ENCODE results near the gene FBXO42.
"Not testable (repeated sequence)": the region's sequence is repeated elsewhere in the genome, so short reads cannot be mapped to it uniquely, and the experiment has no call there.

Gene FBXO42

DNA sequence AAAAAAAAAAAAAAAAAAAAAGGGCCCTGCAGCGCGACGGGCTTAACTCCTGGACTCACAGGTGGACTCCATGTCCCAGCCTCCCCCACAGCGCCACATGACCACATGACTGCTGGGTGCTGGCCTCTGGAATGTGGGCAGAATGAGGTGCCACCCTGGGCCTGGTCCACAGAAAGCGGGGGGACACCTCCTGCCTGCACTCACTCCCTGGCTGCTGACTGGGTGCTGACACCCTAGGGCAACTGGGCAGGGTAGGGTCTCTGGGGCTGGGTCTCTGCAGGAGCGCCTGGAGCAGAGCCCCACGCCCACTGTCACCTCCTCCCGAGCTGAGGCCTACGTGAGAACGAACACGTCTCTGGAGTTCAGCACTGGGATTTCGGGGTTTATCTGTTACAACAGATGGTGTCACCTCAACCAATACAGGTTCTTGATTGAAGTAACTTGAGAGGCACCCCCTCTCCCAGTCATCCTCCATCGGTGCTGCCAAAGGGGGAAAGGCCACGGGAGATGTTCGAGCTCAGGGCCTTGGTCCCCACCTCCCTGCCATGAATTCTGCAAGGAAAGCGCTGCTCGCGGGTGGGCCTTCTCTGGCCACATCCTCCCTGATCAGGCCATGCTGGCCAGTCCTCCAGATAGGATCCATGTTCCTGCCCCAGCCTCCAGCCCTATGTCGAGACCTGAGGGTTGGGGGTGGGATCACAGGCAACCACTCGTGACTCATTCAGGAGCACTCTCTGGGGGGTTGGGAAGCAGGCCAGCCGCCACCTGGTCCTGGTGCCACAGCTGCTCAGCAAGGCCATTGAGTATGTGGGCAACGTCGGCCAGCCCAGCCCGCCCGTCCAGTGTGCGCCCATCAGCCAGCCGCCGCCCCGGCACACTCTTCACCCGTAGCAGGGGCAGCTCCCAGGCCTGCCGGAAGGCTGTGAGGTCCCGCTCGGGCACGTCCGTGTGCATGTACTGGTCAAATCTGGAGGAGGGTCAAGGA lies 120.7 kb downstream of the FBXO42 start:
- TF ChIP-seq CTCF (IDR thresholded peaks at IDR 0.05; ENCODE audit: extremely low read depth, insufficient read depth, missing control alignments): no peak
- no peak for DNase-seq (ENCODE audit: low spot score)
- in situ Hi-C loops (cut with MboI; ENCODE audit: low pct_unique_long_range_greater_than_20kb, low sequenced_read_pairs, unreplicated experiment): loop anchor here (25.0 kb wide), 1 partner anchor 381 kb away; the partner anchor contains the start of gene NBPF1

DNA sequence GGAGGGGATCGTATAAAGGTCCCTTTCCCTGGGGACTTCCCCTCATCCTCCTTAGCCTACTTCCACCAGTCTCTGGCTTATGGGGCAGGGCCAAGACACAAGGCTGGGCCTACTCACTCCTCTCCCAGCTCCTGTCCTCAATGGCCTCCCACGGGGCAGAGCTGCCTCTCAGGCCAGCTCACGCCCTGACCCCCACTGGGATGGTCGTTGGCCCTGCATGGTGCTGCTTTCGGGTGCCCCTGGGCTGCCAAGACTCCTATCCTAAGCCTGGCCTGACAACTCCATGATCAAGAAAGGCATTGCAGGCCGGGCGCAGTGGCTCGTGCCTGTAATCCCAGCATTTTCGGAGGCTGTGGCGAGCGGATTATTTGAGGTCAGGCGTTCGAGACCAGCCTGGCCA lies 121.5 kb downstream of the FBXO42 start:
- in situ Hi-C loops (cut with MboI; ENCODE audit: low pct_unique_long_range_greater_than_20kb, low sequenced_read_pairs, unreplicated experiment): loop anchor here (25.0 kb wide), 1 partner anchor 382 kb away; the partner anchor contains the start of gene NBPF1
- no peak for DNase-seq (ENCODE audit: low spot score)
- TF ChIP-seq CTCF (IDR thresholded peaks at IDR 0.05; ENCODE audit: extremely low read depth, insufficient read depth, missing control alignments): no peak

GRCh38 chr1:16229976-16230740 lies 122.1 kb downstream of the FBXO42 start:
- in situ Hi-C loops (cut with MboI; ENCODE audit: low pct_unique_long_range_greater_than_20kb, low sequenced_read_pairs, unreplicated experiment): loop anchor here (25.0 kb wide), 1 partner anchor 382 kb away; the partner anchor contains the start of gene NBPF1
- no peak for DNase-seq (ENCODE audit: low spot score)
- no peak for TF ChIP-seq CTCF (IDR thresholded peaks at IDR 0.05; ENCODE audit: extremely low read depth, insufficient read depth, missing control alignments)

- DNase-seq (ENCODE audit: low spot score): no peak
- in situ Hi-C loops (cut with MboI; ENCODE audit: low pct_unique_long_range_greater_than_20kb, low sequenced_read_pairs, unreplicated experiment): loop anchor here (25.0 kb wide), 1 partner anchor 386 kb away; the partner anchor contains the start of gene NBPF1
Measured at GRCh38 chr1:16226490-16227179, 125.6 kb downstream of the FBXO42 start.

GRCh38 chr1:16226129-16226489 lies 126.2 kb downstream of the FBXO42 start:
- TF ChIP-seq CTCF (IDR thresholded peaks at IDR 0.05; ENCODE audit: extremely low read depth, insufficient read depth, missing control alignments): no peak
- no peak for DNase-seq (ENCODE audit: low spot score)
- in situ Hi-C loops (cut with MboI; ENCODE audit: low pct_unique_long_range_greater_than_20kb, low sequenced_read_pairs, unreplicated experiment): loop anchor here (25.0 kb wide), 1 partner anchor 386 kb away; the partner anchor contains the start of gene NBPF1

More at GRCh38 chr1:16226490-16227179, 125.6 kb downstream of the FBXO42 start:
- TF ChIP-seq CTCF (IDR thresholded peaks at IDR 0.05; ENCODE audit: extremely low read depth, insufficient read depth, missing control alignments): no peak

DNA sequence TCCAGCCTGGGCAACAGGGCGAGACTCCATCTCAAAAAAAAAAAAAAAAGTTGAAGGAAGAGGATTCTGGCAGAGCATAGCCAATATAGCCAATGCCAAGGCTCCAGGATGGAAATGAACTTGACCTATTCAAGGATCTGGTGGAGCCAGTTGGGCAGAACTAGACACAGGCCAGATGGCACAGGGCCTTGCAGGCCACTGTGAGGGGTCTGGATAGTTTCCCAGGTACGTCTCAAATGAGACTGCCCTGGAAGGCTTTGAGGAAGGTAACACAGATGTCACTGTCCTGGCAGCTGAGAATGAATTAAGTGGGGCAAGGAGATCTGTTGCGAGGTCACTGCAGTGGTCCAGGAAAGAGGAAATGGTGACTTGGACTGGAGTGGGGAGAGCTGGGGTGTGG lies 127.8 kb downstream of the FBXO42 start:
- in situ Hi-C loops (cut with MboI; ENCODE audit: low pct_unique_long_range_greater_than_20kb, low sequenced_read_pairs, unreplicated experiment): no loop called here
- TF ChIP-seq CTCF (IDR thresholded peaks at IDR 0.05; ENCODE audit: extremely low read depth, insufficient read depth, missing control alignments): no peak
- no peak for DNase-seq (ENCODE audit: low spot score)

DNA sequence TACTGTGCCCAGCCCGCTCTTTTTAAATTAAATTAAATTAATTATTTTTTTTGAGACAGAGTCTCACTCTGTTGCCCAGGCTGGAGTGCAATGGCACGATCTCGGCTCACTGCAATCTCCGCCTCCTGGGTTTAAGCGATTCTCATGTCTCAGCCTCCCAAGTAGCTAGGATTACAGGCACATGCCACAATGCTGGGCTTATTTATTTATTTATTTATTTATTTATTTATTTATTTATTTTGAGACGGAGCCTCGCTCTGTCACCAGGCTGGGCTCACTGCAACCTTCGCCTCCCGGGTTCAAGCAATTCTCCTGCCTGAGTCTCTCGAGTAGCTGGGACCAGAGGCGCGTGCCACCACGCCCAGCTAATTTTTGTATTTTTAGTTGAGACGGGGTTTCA lies 129.6 kb downstream of the FBXO42 start:
- DNase-seq (ENCODE audit: low spot score); in situ Hi-C loops (cut with MboI; ENCODE audit: low pct_unique_long_range_greater_than_20kb, low sequenced_read_pairs, unreplicated experiment): not testable (repeated sequence)
